GM19025 (cell line): Measurements from ENCODE around the gene FAM180A.
"Not testable (repeated sequence)": the region's sequence is repeated elsewhere in the genome, so short reads cannot be mapped to it uniquely, and the experiment has no call there.

Source experiments
- ATAC-seq: cut with Tn5 transposase; IDR thresholded peaks from one replicate; pipeline ENCODE4 v1.9.1; 2021; ENCODE audit warnings: mild to moderate bottlenecking, low read depth, moderate library complexity; ENCODE audit not compliant: unreplicated experiment

The FAM180A gene

GRCh38 chr7:135715055-135715522 is 33.5 kb downstream of the FAM180A start:
- no peak for ATAC-seq

GRCh38 chr7:135714534-135715009 is 34.0 kb downstream of the FAM180A start:
- ATAC-seq, result no peak

GRCh38 chr7:135713836-135714470 is 34.7 kb downstream of the FAM180A start:
- no peak for ATAC-seq

- ATAC-seq, result no peak
Measured at GRCh38 chr7:135712796-135713195, 35.8 kb downstream of the FAM180A start.

- ATAC-seq, result no peak
Measured at GRCh38 chr7:135712182-135712782, 36.3 kb downstream of the FAM180A start.

GRCh38 chr7:135711139-135711469 is 37.5 kb downstream of the FAM180A start:
- no peak for ATAC-seq

- ATAC-seq, result no peak
Measured at GRCh38 chr7:135710417-135711138, 38.0 kb downstream of the FAM180A start.

- ATAC-seq, result no peak
Measured at GRCh38 chr7:135709508-135709907, 39.1 kb downstream of the FAM180A start.

- no peak for ATAC-seq
Measured at GRCh38 chr7:135708041-135708440, 40.6 kb downstream of the FAM180A start.

GRCh38 chr7:135707570-135707966 is 41.0 kb downstream of the FAM180A start:
- no peak for ATAC-seq

- ATAC-seq, result no peak
Measured at GRCh38 chr7:135706858-135707569, 41.6 kb downstream of the FAM180A start.

GRCh38 chr7:135706038-135706742 is 42.4 kb downstream of the FAM180A start:
- no peak for ATAC-seq

GRCh38 chr7:135704698-135705097 is 43.9 kb downstream of the FAM180A start:
- no peak for ATAC-seq

GRCh38 chr7:135704074-135704473 is 44.5 kb downstream of the FAM180A start:
- no peak for ATAC-seq

- no peak for ATAC-seq
Measured at GRCh38 chr7:135697276-135698049, 51.1 kb downstream of the FAM180A start.

GRCh38 chr7:135693558-135693957 is 55.1 kb downstream of the FAM180A start:
- ATAC-seq, result no peak

GRCh38 chr7:135692606-135693005 is 56.0 kb downstream of the FAM180A start:
- not testable (repeated sequence) for ATAC-seq

GRCh38 chr7:135692055-135692454 is 56.6 kb downstream of the FAM180A start:
- ATAC-seq, result no peak

GRCh38 chr7:135690566-135690965 is 58.0 kb downstream of the FAM180A start:
- no peak for ATAC-seq

GRCh38 chr7:135687466-135687865 is 61.1 kb downstream of the FAM180A start:
- ATAC-seq, result no peak
